Neuronal stem cell (in vitro differentiated cells): ENCODE data around the gene NUP107.

Experiments
- DNase-seq: peaks from one replicate; pipeline ENCODE4 v3.0.0-alpha.2; 2013; ENCODE audit warnings: low spot score
- H2AFZ ChIP-seq: one replicate; pipeline ENCODE4 v1.6.1; 2013; ENCODE audit warnings: mild to moderate bottlenecking, low read length, inconsistent platforms
- H2AK5ac ChIP-seq: 2 replicates; pipeline ENCODE4 v1.6.1; 2013; ENCODE audit warnings: low read depth, mild to moderate bottlenecking, inconsistent platforms, low read length, moderate library complexity, mixed read lengths
- H2BK120ac ChIP-seq: 2 replicates; pipeline ENCODE4 v1.6.1; 2013; ENCODE audit warnings: low read depth, mild to moderate bottlenecking, inconsistent platforms, low read length, moderate library complexity, mixed read lengths
- H2BK12ac ChIP-seq: one replicate; pipeline ENCODE4 v1.6.1; 2013; ENCODE audit warnings: low read length, inconsistent platforms
- H2BK15ac ChIP-seq: 2 replicates; pipeline ENCODE4 v1.6.1; 2013; ENCODE audit warnings: mild to moderate bottlenecking, low read length, inconsistent platforms, mixed read lengths
- H2BK5ac ChIP-seq: one replicate; pipeline ENCODE4 v1.6.1; 2013; ENCODE audit warnings: inconsistent platforms, mild to moderate bottlenecking, low read length, moderate library complexity
- H3K14ac ChIP-seq: one replicate; pipeline ENCODE4 v1.6.1; 2013; ENCODE audit warnings: low read length, inconsistent platforms
- H3K18ac ChIP-seq: 2 replicates; pipeline ENCODE4 v1.6.1; 2013; ENCODE audit warnings: low read length, inconsistent platforms
- H3K23ac ChIP-seq: 2 replicates; pipeline ENCODE4 v1.6.1; 2013; ENCODE audit warnings: low read depth, mild to moderate bottlenecking, mixed read lengths, low read length, inconsistent platforms; ENCODE audit not compliant: poor library complexity
- H3K27ac ChIP-seq: replicated peaks from 3 replicates; pipeline ENCODE4 v1.5.1; 2013; ENCODE audit warnings: low read length, inconsistent platforms
- H3K27me3 ChIP-seq, 3 experiments: 2 replicates each; pipeline ENCODE4 v1.6.1; 2013; ENCODE audit warnings: low read length in 3 of 3, mild to moderate bottlenecking in 2 of 3, inconsistent platforms in 1 of 3, low read depth in 1 of 3, mixed read lengths in 1 of 3, moderate library complexity in 1 of 3; ENCODE audit not compliant: control insufficient read depth in 3 of 3, insufficient read depth in 3 of 3
- H3K36me3 ChIP-seq, 2 donors: replicated peaks in 1 of 2; 2 replicates each; pipeline ENCODE4 v1.6.1; 2013; ENCODE audit warnings: low read length in 2 of 2; ENCODE audit not compliant: control insufficient read depth in 2 of 2, insufficient read depth in 2 of 2
- H3K4ac ChIP-seq: 2 replicates; pipeline ENCODE4 v1.6.1; 2013; ENCODE audit warnings: inconsistent platforms, mild to moderate bottlenecking, low read length, moderate library complexity
- H3K4me1 ChIP-seq, 2 donors: 1 replicate in 1 of 2; 2 replicates in 1 of 2; pipeline ENCODE4 v1.6.1; 2013; ENCODE audit warnings: low read length in 2 of 2, low read depth in 1 of 2; ENCODE audit not compliant: control insufficient read depth in 2 of 2, insufficient read depth in 1 of 2
- H3K4me2 ChIP-seq: one replicate; pipeline ENCODE4 v1.6.1; 2013; ENCODE audit warnings: mild to moderate bottlenecking, low read length, inconsistent platforms; ENCODE audit not compliant: insufficient read depth, poor library complexity, severe bottlenecking
- H3K4me3 ChIP-seq, 2 donors: 2 replicates each; pipeline ENCODE4 v1.5.1; 2013; ENCODE audit warnings: low read length in 2 of 2, mild to moderate bottlenecking in 2 of 2, inconsistent platforms in 1 of 2, moderate library complexity in 1 of 2
- H3K79me1 ChIP-seq: one replicate; pipeline ENCODE4 v1.6.1; 2013; ENCODE audit warnings: low read depth, mild to moderate bottlenecking, inconsistent platforms, low read length, moderate library complexity
- H3K9ac ChIP-seq: one replicate; pipeline ENCODE4 v1.6.1; 2013; ENCODE audit warnings: mild to moderate bottlenecking, low read depth, low read length, inconsistent platforms; ENCODE audit not compliant: poor library complexity
- H3K9me3 ChIP-seq, 2 donors: replicated peaks in 1 of 2; 2 replicates each; pipeline versions ENCODE3 to v1.6.1; 2013; ENCODE audit warnings: low read length in 2 of 2, mild to moderate bottlenecking in 2 of 2, inconsistent platforms in 1 of 2, low read depth in 1 of 2, mixed read lengths in 1 of 2, moderate library complexity in 1 of 2; ENCODE audit not compliant: control insufficient read depth in 2 of 2, insufficient read depth in 1 of 2
- H4K8ac ChIP-seq: one replicate; pipeline ENCODE4 v1.6.1; 2013; ENCODE audit warnings: low read depth, mild to moderate bottlenecking, inconsistent platforms, low read length, moderate library complexity
- H4K91ac ChIP-seq: one replicate; pipeline ENCODE4 v1.6.1; 2013; ENCODE audit warnings: low read length, low read depth, mild to moderate bottlenecking, inconsistent platforms; ENCODE audit not compliant: poor library complexity
- whole genome bisulfite sequencing, 2 donors: extraction: QIAGEN DNeasy Blood & Tissue Kit; methylation state at CpG; one replicate each; pipeline ENCODE4 v1.1.7; 2013; ENCODE audit warnings: missing lambda C conversion rate in 2 of 2, mixed read lengths in 1 of 2; ENCODE audit not compliant: insufficient read length in 2 of 2, insufficient replicate concordance in 1 of 2; ENCODE audit errors: extremely low coverage in 2 of 2; 5-methylcytosine and 5-hydroxymethylcytosine counted together

Gene NUP107

DNA sequence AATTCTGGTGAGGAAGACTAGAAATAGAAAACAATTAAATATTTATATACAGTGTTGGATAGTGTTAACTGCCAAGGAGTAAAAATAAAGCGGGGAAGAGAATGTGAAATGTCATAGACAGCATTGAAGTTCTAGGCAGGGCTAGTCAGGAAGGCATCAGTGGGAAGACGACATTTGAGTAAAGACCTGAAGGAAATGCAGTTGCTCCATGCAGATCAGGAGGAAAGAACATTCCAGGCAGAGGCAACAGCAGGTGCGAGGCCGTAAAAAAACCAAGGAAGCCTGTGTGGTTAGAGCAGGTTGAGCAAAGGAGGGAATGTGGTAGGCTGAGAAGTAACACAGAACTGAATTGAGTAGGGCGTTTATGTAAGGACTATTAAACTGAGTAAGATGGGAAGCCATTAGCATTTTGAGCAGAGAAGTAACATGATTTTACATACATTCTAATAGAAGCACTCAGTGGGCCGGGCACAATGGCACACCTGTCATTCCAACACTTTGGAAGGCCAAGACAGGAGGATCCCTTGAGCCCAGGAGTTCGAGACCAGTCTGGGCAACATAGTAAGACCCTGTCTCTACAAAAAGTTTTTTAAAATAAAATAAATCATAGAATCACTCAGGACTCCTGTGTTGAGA is 74.1 kb downstream of the NUP107 start:
- Histone ChIP-seq H2BK15ac (no peak overlapping the region), H3K4me2 (no peak overlapping the region), H3K4me1 (no peaks in the 10 kb centered on the region), H2AFZ (no peak overlapping the region), H3K18ac (no peak overlapping the region), H3K27ac (no peak overlapping the region), H3K23ac (no peak overlapping the region), H3K4me3 (no peak overlapping the region), H2AK5ac (no peak overlapping the region), H3K36me3 (peaks cover 9 to 76% of the 10 kb centered on the region in 2 donors), H2BK12ac (no peak overlapping the region), H2BK120ac (no peak overlapping the region), H3K27me3 (no peaks in the 10 kb centered on the region), H3K14ac (no peak overlapping the region), H3K9me3 (no peaks in the 10 kb centered on the region), H3K9ac (no peak overlapping the region), H4K8ac (no peak overlapping the region), H4K91ac (no peak overlapping the region), H2BK5ac (no peak overlapping the region), H3K4ac (no peak overlapping the region), H3K79me1 (no peaks in the 10 kb centered on the region)
- no peak for DNase-seq
- WGBS, 2 donors, result no CpG with 5 or more reads among the region's 7 CpGs

DNA sequence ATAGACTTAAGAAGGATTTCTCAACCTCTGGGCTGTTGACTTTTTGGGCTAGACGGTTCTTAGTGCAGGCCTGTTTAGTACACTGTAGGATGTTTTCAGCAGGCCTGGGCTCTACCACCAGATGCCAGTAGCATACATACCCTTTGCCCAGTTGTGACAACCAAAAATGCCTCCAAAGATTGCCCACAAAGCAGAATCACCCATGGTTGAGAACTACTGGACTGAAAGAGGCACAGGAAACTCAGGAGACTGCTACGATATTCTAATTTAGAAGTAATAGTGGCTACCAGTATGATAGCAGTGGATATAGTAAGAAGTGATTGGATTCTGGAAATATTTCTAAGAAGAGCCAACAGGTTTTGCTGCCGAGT is 74.6 kb downstream of the NUP107 start:
- DNase-seq, result no peak
- Histone ChIP-seq H3K18ac (no peak overlapping the region), H3K27me3 (no peaks in the 10 kb centered on the region), H2AFZ (no peak overlapping the region), H3K4me3 (no peak overlapping the region), H3K27ac (no peak overlapping the region), H3K9me3 (no peaks in the 10 kb centered on the region), H2BK5ac (no peak overlapping the region), H2BK120ac (no peak overlapping the region), H4K8ac (no peak overlapping the region), H3K36me3 (peaks cover 9 to 72% of the 10 kb centered on the region in 2 donors), H3K79me1 (no peaks in the 10 kb centered on the region), H2BK15ac (no peak overlapping the region), H3K4me2 (no peak overlapping the region), H2AK5ac (no peak overlapping the region), H3K4ac (no peak overlapping the region), H3K4me1 (no peaks in the 10 kb centered on the region), H3K23ac (no peak overlapping the region), H3K14ac (no peak overlapping the region), H2BK12ac (no peak overlapping the region), H3K9ac (no peak overlapping the region), H4K91ac (no peak overlapping the region)
- no CpG with 5 or more reads among the region's 3 CpGs for WGBS, 2 donors

DNA sequence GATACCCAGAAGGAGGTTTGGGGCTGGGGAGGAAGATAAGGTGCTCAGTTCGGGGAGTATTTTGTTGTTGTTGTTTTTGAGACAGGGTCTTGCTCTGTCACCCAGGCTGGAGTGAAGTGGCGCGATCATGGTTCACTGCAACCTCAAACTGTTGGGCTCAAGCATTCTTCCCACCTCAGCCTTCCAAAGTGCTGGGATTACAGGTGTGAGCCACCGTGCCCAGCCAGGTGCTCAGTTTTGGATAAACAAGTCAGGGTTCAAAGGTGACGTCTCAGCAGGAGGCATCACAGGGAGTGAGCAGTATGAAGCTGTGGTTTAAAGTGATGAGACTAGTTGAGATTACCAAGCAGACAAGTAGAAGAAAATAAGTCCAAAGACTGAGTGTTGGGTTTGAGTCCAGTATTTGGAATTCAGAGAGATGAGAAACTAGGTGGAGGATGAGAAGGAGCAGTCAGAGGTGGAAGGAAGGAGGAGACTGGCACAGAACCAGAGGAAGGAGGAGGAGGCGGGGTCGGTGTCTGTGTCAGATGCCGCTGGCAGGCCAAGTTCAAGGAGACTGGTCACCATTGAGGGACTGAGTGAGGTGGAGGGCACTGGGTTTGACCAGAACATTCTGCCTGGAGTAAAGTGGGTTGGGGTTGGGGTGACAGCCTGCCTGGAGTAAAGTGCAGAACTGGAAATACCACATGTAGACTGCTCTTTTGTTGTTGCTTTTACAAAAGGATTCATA is 75.3 kb downstream of the NUP107 start:
- peaks cover 9 to 75% of the 10 kb centered on the region in 2 donors for H3K36me3 ChIP-seq
- no peaks in the 10 kb centered on the region for H3K27me3 ChIP-seq
- no peak overlapping the region for H3K4me3 ChIP-seq
- no peaks in the 10 kb centered on the region for H3K79me1 ChIP-seq
- no peak overlapping the region for H4K8ac ChIP-seq
- no peak overlapping the region for H4K91ac ChIP-seq
- no peak overlapping the region for H2AK5ac ChIP-seq
- H3K4me1 ChIP-seq, result no peaks in the 10 kb centered on the region
- no peak overlapping the region for H3K23ac ChIP-seq
- no peak overlapping the region for H3K4ac ChIP-seq
- H3K18ac ChIP-seq, result no peak overlapping the region
- H2BK5ac ChIP-seq, result no peak overlapping the region
- no peak overlapping the region for H2BK15ac ChIP-seq
- H2AFZ ChIP-seq, result no peak overlapping the region
- H3K9ac ChIP-seq, result peak overlapping the region; percentile 12
- WGBS, 2 donors, result no CpG with 5 or more reads among the region's 8 CpGs
- no peak for DNase-seq
- H3K27ac ChIP-seq, result no peak overlapping the region
- H3K9me3 ChIP-seq, result no peaks in the 10 kb centered on the region
- no peak overlapping the region for H2BK120ac ChIP-seq
- no peak overlapping the region for H3K14ac ChIP-seq
- H3K4me2 ChIP-seq, result no peak overlapping the region
- no peak overlapping the region for H2BK12ac ChIP-seq

DNA sequence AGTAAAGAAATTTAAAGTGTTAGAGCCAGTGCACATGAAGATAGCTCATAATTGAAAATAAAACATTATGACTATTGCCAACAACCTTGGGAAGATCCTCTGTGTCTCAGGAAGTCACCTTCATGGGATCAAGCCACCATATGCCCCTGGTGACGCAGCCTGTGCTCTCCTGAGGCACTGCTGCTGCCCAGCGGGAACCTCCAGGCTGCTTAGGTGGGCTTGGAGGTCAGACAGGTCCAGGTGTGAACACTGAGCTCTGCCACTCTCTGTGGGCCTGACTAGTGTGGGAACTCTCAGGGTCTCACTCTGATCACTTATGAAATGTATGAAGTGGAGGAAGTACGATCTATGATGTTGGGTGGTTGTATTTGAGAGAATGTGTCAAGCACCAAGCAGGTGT is 75.9 kb downstream of the NUP107 start:
- Histone ChIP-seq H3K4me2 (no peak overlapping the region), H3K23ac (no peak overlapping the region), H2AK5ac (no peak overlapping the region), H3K4me1 (no peaks in the 10 kb centered on the region), H2BK15ac (no peak overlapping the region), H4K8ac (no peak overlapping the region), H3K18ac (no peak overlapping the region), H2BK5ac (no peak overlapping the region), H3K14ac (no peak overlapping the region), H2BK120ac (no peak overlapping the region), H3K79me1 (no peaks in the 10 kb centered on the region), H3K36me3 (peaks cover 9 to 72% of the 10 kb centered on the region in 2 donors), H2AFZ (no peak overlapping the region), H3K4ac (no peak overlapping the region), H3K27ac (no peak overlapping the region), H2BK12ac (no peak overlapping the region), H3K9ac (no peak overlapping the region), H3K27me3 (no peaks in the 10 kb centered on the region), H3K4me3 (peak overlapping the region in 1 of 2 donors; percentile 19), H4K91ac (no peak overlapping the region), H3K9me3 (no peaks in the 10 kb centered on the region)
- DNase-seq, result no peak
- no CpG with 5 or more reads among the region's 3 CpGs for WGBS, 2 donors
